HepG2 (cell line): Measurements from ENCODE around the gene GALNT1. TPM values are rescaled to one million over a fixed set of nuclear protein-coding genes. Genes with fewer than 3 reads are reported as not detected.

ENCODE experiments used
- ATAC-seq: fragments of 200-7000 bp; cut with Tn5 transposase; 3 replicates; pipeline ENCODE4 v1.9.1; 2020; ENCODE audit warnings: mild to moderate bottlenecking, moderate library complexity
- BruUV-seq: library from RNA; stranded (reverse); fragments of 400-500 nt; replicated peaks from 2 replicates; lab custom pipeline; 2021; lab: Mats Ljungman, UMichigan
- CTCF ChIA-PET: fragments of 300-600 bp; formaldehyde crosslinking; extraction: SDS; loops from one replicate; lab custom pipeline; 2021; ENCODE audit warnings: low total read pairs, inconsistent platforms, low intra/inter-chr PET ratio; lab: Yijun Ruan, JAX
- POLR2A ChIA-PET: fragments of 350-600 bp; sonication (Branson Sonifier 250); formaldehyde crosslinking; loops from one replicate; lab custom pipeline; 2020; ENCODE audit warnings: antibody characterized with exemption, inconsistent platforms; lab: Yijun Ruan, JAX
- DNase-seq: peaks from one replicate; pipeline ENCODE4 v3.0.0-alpha.2; 2015; ENCODE audit warnings: low spot score
- FAIRE-seq: peaks from 3 replicates; lab custom pipeline; 2011; peaks lifted over from hg19 to GRCh38; lab: Jason Lieb, UNC
- H2AFZ ChIP-seq: one replicate; pipeline ENCODE4 v1.6.1; 2011; ENCODE audit warnings: low read length, inconsistent platforms
- H3K27ac ChIP-seq: fragments of 300-600 bp; 3 replicates; pipeline ENCODE4 v1.8.0; 2011; ENCODE audit warnings: mixed run types, mild to moderate bottlenecking, mixed read lengths, low read length, inconsistent platforms; ENCODE audit not compliant: insufficient read depth; ENCODE audit errors: extremely low read length
- H3K27me3 ChIP-seq, 2 experiments: fragments of 200-600 bp in 1 of 2; 2 replicates in 1 of 2; 3 replicates in 1 of 2; pipeline versions ENCODE4 v1.6.0 to v1.8.0; 2011; ENCODE audit warnings: low read length in 2 of 2, mild to moderate bottlenecking in 2 of 2, moderate library complexity in 2 of 2, inconsistent platforms in 1 of 2; ENCODE audit not compliant: insufficient read depth in 2 of 2, control insufficient read depth in 1 of 2
- H3K36me3 ChIP-seq, 2 experiments: fragments of 200-600 bp in 1 of 2; replicated peaks in 1 of 2; 2 replicates in 1 of 2; 3 replicates in 1 of 2; pipeline versions ENCODE4 v1.5.1 to v1.8.0; 2011; ENCODE audit warnings: low read length in 2 of 2, inconsistent platforms in 1 of 2; ENCODE audit not compliant: insufficient read depth in 2 of 2, control insufficient read depth in 1 of 2
- H3K4me1 ChIP-seq: 2 replicates; pipeline ENCODE4 v1.5.1; 2012; ENCODE audit warnings: low read length, inconsistent platforms; ENCODE audit not compliant: insufficient read depth
- H3K4me2 ChIP-seq: 2 replicates; pipeline ENCODE4 v1.6.0; 2011; ENCODE audit warnings: low read depth, low read length, inconsistent platforms
- H3K4me3 ChIP-seq, 3 experiments: fragments of 200-600 bp in 1 of 3; sonication (generic), shearing (Covaris generic) in 1 of 3; replicated peaks in 1 of 3; 2 replicates each; pipeline ENCODE4 v1.5.1; 2011 to 2016; ENCODE audit warnings: low read length in 3 of 3, inconsistent platforms in 2 of 3, low read depth in 2 of 3, mild to moderate bottlenecking in 2 of 3, control low read depth in 1 of 3, mixed read lengths in 1 of 3; ENCODE audit not compliant: insufficient read depth in 1 of 3
- H3K79me2 ChIP-seq: one replicate; pipeline ENCODE4 v1.6.1; 2011; ENCODE audit warnings: low read length, inconsistent platforms; ENCODE audit not compliant: insufficient read depth
- H3K9ac ChIP-seq: 2 replicates; pipeline ENCODE4 v1.6.0; 2011; ENCODE audit warnings: mild to moderate bottlenecking, low read depth, low read length, inconsistent platforms; ENCODE audit not compliant: insufficient read depth
- H3K9me3 ChIP-seq: 2 replicates; pipeline ENCODE4 v1.5.1; 2012; ENCODE audit warnings: mild to moderate bottlenecking, low read length
- H4K20me1 ChIP-seq: 2 replicates; pipeline ENCODE4 v1.6.0; 2011; ENCODE audit warnings: inconsistent platforms, mild to moderate bottlenecking, low read length, moderate library complexity; ENCODE audit not compliant: insufficient read depth
- HNRNPK ChIP-seq: fragments of 200-400 bp; formaldehyde crosslinking; IDR thresholded peaks from 2 replicates; pipeline ENCODE4 v1.6.1; 2018; ENCODE audit warnings: low read length, low read depth, moderate library complexity, mild to moderate bottlenecking; ENCODE audit not compliant: poor library complexity, severe bottlenecking
- WGBS: methylation state at CpG from one replicate; pipeline ENCODE4 v1.1.6; 2017; ENCODE audit warnings: low lambda C conversion rate; 5-methylcytosine and 5-hydroxymethylcytosine counted together
- in situ Hi-C: cut with HindIII; loops from 2 replicates; pipeline ENCODE4 v1.10.0; 2017; ENCODE audit warnings: low pct_unique_long_range_greater_than_20kb; ENCODE audit not compliant: extremely low pct_ligation_motif_present
- intact Hi-C: fragments of 100-400 bp; cut with micrococcal nuclease; formaldehyde crosslinking; loops from one replicate; pipeline ENCODE4 v1.10.0; 2022; ENCODE audit not compliant: unreplicated experiment
- polyA plus RNA-seq, 8 experiments: library from polyadenylated mRNA; depleted of rRNA in 3 of 8; stranded (reverse) in 7 of 8; unstranded in 1 of 8; fragments of >200 nt; fragmentation: Illumina TruSeq in 4 of 8; extraction: Trizol in 4 of 8; gene quantifications; 2 replicates each; pipeline versions ENCODE4 v1.2.1 to v1.2.3, GENCODE V29; 2011 to 2016; ENCODE audit warnings: low read depth in 4 of 8, missing spikeins in 1 of 8, mixed read lengths in 1 of 8; ENCODE audit not compliant: insufficient read depth in 1 of 8
- total RNA-seq, 5 experiments: library from RNA; depleted of rRNA; stranded (reverse); fragments of >200 nt; fragmentation: Illumina TruSeq; extraction: Trizol; gene quantifications; 2 replicates each; pipeline ENCODE4 v1.2.3, GENCODE V29; 2016; ENCODE audit warnings: low read depth in 1 of 5
- TF ChIP-seq, protein P1 (sequence below): sonication (generic); formaldehyde crosslinking; IDR thresholded peaks from one replicate; pipeline ENCODE4 v1.5.1; 2020; ENCODE audit warnings: mild to moderate bottlenecking, missing genetic modification reagents; ENCODE audit errors: not compliant biosample characterization

Gene GALNT1
- total and polyA plus RNA-seq, 2 of the 13 experiments (the other 11 are each of a cell fraction or from before 2014, with no cell fraction given), result 41.1 to 100 TPM

DNA sequence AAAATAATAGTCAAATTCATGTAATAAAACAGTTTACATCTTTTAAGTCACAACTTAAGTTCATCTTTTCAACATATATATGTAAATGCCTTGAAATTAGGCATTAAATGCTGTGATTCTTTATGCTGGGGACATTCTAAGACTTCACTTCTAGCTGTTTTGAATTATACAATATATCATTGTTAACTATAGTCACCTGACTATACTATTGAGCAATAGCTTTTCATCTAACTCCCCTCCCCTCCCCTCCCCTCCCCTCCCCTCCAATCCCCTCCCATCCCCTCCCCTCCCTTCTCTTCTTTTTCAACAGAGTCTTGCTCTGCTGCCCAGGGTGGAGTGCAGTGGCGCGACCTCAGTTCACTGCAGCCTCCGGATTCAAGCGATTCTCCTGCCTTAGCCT lies 16.2 kb downstream of the GALNT1 start:
- peaks cover 51% of the 10 kb centered on the region for H3K79me2 ChIP-seq
- H3K4me3 ChIP-seq, result no peak overlapping the region
- H3K9ac ChIP-seq, result no peak overlapping the region
- WGBS, result 97% methylated on average over 4 of the region's 4 CpGs
- in situ Hi-C loops, result no loop called here
- no peak for DNase-seq
- no peak for FAIRE-seq
- H3K27ac ChIP-seq, result no peak overlapping the region
- no peak overlapping the region for H3K4me2 ChIP-seq
- H2AFZ ChIP-seq, result no peak overlapping the region
- no peaks in the 10 kb centered on the region for H3K27me3 ChIP-seq
- POLR2A ChIA-PET, result no interaction called here
- H3K9me3 ChIP-seq, result peaks cover 14% of the 10 kb centered on the region
- H4K20me1 ChIP-seq, result no peaks in the 10 kb centered on the region
- no TSS peak for BruUV-seq
- no peak for ATAC-seq
- TF ChIP-seq, protein P1, sequence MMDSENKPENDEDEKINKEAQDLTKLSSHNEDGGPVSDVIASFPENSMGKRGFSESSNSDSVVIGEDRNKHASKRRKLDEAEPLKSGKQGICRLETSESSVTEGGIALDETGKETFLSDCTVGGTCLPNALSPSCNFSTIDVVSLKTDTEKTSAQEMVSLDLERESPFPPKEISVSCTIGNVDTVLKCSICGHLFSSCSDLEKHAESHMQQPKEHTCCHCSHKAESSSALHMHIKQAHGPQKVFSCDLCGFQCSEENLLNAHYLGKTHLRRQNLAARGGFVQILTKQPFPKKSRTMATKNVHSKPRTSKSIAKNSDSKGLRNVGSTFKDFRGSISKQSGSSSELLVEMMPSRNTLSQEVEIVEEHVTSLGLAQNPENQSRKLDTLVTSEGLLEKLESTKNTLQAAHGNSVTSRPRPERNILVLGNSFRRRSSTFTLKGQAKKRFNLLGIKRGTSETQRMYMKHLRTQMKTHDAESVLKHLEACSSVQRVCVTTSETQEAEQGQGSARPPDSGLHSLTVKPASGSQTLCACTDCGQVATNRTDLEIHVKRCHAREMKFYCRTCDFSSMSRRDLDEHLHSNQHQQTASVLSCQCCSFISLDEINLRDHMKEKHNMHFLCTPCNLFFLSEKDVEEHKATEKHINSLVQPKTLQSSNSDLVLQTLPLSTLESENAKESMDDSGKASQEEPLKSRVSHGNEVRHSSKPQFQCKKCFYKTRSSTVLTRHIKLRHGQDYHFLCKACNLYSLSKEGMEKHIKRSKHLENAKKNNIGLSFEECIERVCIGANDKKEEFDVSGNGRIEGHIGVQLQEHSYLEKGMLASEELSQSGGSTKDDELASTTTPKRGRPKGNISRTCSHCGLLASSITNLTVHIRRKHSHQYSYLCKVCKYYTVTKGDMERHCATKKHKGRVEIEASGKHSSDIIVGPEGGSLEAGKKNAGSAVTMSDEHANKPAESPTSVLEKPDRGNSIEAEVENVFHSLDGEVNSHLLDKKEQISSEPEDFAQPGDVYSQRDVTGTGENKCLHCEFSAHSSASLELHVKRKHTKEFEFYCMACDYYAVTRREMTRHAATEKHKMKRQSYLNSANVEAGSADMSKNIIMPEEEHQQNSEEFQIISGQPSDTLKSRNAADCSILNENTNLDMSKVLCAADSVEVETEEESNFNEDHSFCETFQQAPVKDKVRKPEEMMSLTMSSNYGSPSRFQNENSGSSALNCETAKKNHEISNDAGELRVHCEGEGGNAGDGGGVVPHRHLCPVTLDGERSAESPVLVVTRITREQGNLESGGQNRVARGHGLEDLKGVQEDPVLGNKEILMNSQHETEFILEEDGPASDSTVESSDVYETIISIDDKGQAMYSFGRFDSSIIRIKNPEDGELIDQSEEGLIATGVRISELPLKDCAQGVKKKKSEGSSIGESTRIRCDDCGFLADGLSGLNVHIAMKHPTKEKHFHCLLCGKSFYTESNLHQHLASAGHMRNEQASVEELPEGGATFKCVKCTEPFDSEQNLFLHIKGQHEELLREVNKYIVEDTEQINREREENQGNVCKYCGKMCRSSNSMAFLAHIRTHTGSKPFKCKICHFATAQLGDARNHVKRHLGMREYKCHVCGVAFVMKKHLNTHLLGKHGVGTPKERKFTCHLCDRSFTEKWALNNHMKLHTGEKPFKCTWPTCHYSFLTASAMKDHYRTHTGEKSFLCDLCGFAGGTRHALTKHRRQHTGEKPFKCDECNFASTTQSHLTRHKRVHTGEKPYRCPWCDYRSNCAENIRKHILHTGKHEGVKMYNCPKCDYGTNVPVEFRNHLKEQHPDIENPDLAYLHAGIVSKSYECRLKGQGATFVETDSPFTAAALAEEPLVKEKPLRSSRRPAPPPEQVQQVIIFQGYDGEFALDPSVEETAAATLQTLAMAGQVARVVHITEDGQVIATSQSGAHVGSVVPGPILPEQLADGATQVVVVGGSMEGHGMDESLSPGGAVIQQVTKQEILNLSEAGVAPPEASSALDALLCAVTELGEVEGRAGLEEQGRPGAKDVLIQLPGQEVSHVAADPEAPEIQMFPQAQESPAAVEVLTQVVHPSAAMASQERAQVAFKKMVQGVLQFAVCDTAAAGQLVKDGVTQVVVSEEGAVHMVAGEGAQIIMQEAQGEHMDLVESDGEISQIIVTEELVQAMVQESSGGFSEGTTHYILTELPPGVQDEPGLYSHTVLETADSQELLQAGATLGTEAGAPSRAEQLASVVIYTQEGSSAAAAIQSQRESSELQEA (CRISPR knock-in tag), result no peak
- peak; percentile 88 for TF ChIP-seq HNRNPK
- TF ChIP-seq, all 625 proteins: peak for 1
- intact Hi-C loops, result no loop called here
- Histone ChIP-seq H3K4me1 (peaks cover 20% of the 10 kb centered on the region), H3K36me3 (peaks cover 0 to 1% of the 10 kb centered on the region in 2 experiments; a peak in 1 of 5 replicates)
- CTCF ChIA-PET, result no interaction called here
